ENCODE results near the gene SLC38A2. TPM values are rescaled to one million over a fixed set of nuclear protein-coding genes. Genes with fewer than 3 reads are reported as not detected.

SLC38A2 gene
- total RNA-seq, 1 experiment from 2014 or later, result 381 TPM

GRCh38 chr12:46396826-46397225 is 24.3 kb upstream of the SLC38A2 start:
- POLR2A ChIA-PET, result no interaction called here
- CTCF ChIA-PET, result no interaction called here

GRCh38 chr12:46395388-46395787 is 22.8 kb upstream of the SLC38A2 start:
- no peak overlapping the region for H3K27ac Mint-ChIP-seq
- DNase-seq (ENCODE audit: low spot score) (no peak), ATAC-seq (no peak)
- ChIA-PET CTCF (interaction anchor here (1.5 kb wide), 1 partner anchor 588 kb away, joined by 4 read pairs; no protein-coding TSS in a partner anchor), POLR2A (no interaction called here)
- H3K4me1 Mint-ChIP-seq, result peaks cover 55% of the 10 kb centered on the region
- no peak overlapping the region for H3K4me3 Mint-ChIP-seq
- TF ChIP-seq ZNF396 (CRISPR knock-in tag; IDR thresholded peaks at IDR 0.05; ENCODE audit: borderline replicate concordance) (no peak), E2F1 (CRISPR knock-in tag; IDR thresholded peaks at IDR 0.05) (no peak), SOX15 (CRISPR knock-in tag; IDR thresholded peaks at IDR 0.05) (no peak), HMGXB4 (CRISPR knock-in tag; IDR thresholded peaks at IDR 0.05) (no peak), ZNF512 (CRISPR knock-in tag; IDR thresholded peaks at IDR 0.05; ENCODE audit: borderline replicate concordance) (no peak), SP1 (CRISPR knock-in tag; conservative IDR thresholded peaks at IDR 0.05) (no peak), ZNF138 (CRISPR knock-in tag; conservative IDR thresholded peaks at IDR 0.05) (no peak), E2F5 (CRISPR knock-in tag; IDR thresholded peaks at IDR 0.05) (no peak), CBFB (CRISPR knock-in tag; IDR thresholded peaks at IDR 0.05; ENCODE audit: low read depth) (no peak)
- peaks cover 63% of the 10 kb centered on the region for H3K36me3 Mint-ChIP-seq
- peaks cover 38% of the 10 kb centered on the region for H3K9me3 Mint-ChIP-seq
- peaks cover 12% of the 10 kb centered on the region for H3K27me3 Mint-ChIP-seq (ENCODE audit: low read depth)

More at GRCh38 chr12:46396826-46397225, 24.3 kb upstream of the SLC38A2 start:
- ATAC-seq (no peak), DNase-seq (ENCODE audit: low spot score) (no peak)
- TF ChIP-seq OVOL2 (CRISPR knock-in tag; IDR thresholded peaks at IDR 0.05; ENCODE audit: borderline replicate concordance), result no peak
- TF ChIP-seq E2F1 (CRISPR knock-in tag; IDR thresholded peaks at IDR 0.05), result no peak
- TF ChIP-seq ZNF138 (CRISPR knock-in tag; conservative IDR thresholded peaks at IDR 0.05), result no peak
- no peak for TF ChIP-seq TP53 (CRISPR knock-in tag; IDR thresholded peaks at IDR 0.05)
- TF ChIP-seq NFYB (CRISPR knock-in tag; conservative IDR thresholded peaks at IDR 0.05; ENCODE audit: low read depth), result no peak
- TF ChIP-seq NFATC4 (CRISPR knock-in tag; IDR thresholded peaks at IDR 0.05), result no peak
- TF ChIP-seq AR (CRISPR knock-in tag; IDR thresholded peaks at IDR 0.05), result no peak
- TF ChIP-seq ZNF219 (CRISPR knock-in tag; IDR thresholded peaks at IDR 0.05; ENCODE audit: borderline replicate concordance), result no peak
- TF ChIP-seq ZNF512 (CRISPR knock-in tag; IDR thresholded peaks at IDR 0.05; ENCODE audit: borderline replicate concordance), result no peak
- no peak for TF ChIP-seq RELA (CRISPR knock-in tag; IDR thresholded peaks at IDR 0.05; ENCODE audit: borderline replicate concordance)
- Mint-ChIP-seq H3K4me1 (peaks cover 44% of the 10 kb centered on the region), H3K27me3 (ENCODE audit: low read depth) (peaks cover 12% of the 10 kb centered on the region), H3K36me3 (peaks cover 70% of the 10 kb centered on the region), H3K27ac (no peak overlapping the region), H3K4me3 (no peak overlapping the region), H3K9me3 (peaks cover 42% of the 10 kb centered on the region)
